ENCODE data around the gene PXDN.

GRCh38 chr2:1626271-1626681 lies 118.0 kb downstream of the PXDN start:
- TF ChIP-seq CTCF (IDR thresholded peaks at IDR 0.05; ENCODE audit: low read depth, low read length, poor library complexity, severe bottlenecking) (no peak), EZH2phosphoT487 (IDR thresholded peaks at IDR 0.05; ENCODE audit: borderline replicate concordance, low read length) (no peak)

All from DOHH2 (cell line).